Measurements from ENCODE around the gene PMVK. TPM values are rescaled to one million over a fixed set of nuclear protein-coding genes. Genes with fewer than 3 reads are reported as not detected.

The PMVK gene
- total and polyA plus RNA-seq, 10 of the 15 experiments (the other 5 are each of a cell fraction or from before 2014, with no cell fraction given): 6.0 to 121 (median 49.4) TPM

- TF ChIP-seq, protein P1, sequence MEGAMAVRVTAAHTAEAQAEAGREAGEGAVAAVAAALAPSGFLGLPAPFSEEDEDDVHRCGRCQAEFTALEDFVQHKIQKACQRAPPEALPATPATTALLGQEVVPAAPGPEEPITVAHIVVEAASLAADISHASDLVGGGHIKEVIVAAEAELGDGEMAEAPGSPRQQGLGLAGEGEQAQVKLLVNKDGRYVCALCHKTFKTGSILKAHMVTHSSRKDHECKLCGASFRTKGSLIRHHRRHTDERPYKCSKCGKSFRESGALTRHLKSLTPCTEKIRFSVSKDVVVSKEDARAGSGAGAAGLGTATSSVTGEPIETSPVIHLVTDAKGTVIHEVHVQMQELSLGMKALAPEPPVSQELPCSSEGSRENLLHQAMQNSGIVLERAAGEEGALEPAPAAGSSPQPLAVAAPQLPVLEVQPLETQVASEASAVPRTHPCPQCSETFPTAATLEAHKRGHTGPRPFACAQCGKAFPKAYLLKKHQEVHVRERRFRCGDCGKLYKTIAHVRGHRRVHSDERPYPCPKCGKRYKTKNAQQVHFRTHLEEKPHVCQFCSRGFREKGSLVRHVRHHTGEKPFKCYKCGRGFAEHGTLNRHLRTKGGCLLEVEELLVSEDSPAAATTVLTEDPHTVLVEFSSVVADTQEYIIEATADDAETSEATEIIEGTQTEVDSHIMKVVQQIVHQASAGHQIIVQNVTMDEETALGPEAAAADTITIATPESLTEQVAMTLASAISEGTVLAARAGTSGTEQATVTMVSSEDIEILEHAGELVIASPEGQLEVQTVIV (IDR thresholded peaks at IDR 0.05; ENCODE audit: borderline replicate concordance, partially characterized antibody): peak; percentile 64
- TF ChIP-seq RBBP5 (conservative IDR thresholded peaks at IDR 0.05): no peak
- TF ChIP-seq PAX5 (IDR thresholded peaks at IDR 0.05; ENCODE audit: borderline replicate concordance, low read depth, low read length): no peak
- TF ChIP-seq, protein P2, sequence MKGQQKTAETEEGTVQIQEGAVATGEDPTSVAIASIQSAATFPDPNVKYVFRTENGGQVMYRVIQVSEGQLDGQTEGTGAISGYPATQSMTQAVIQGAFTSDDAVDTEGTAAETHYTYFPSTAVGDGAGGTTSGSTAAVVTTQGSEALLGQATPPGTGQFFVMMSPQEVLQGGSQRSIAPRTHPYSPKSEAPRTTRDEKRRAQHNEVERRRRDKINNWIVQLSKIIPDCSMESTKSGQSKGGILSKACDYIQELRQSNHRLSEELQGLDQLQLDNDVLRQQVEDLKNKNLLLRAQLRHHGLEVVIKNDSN (IDR thresholded peaks at IDR 0.05; ENCODE audit: borderline replicate concordance, extremely low read length, insufficient read depth, low read depth, low read length): no peak
- TF ChIP-seq POLR2AphosphoS2 (IDR thresholded peaks at IDR 0.05; ENCODE audit: low read depth, low read length): peak; percentile 52; the same call in 1 of the 2 replicates
- TF ChIP-seq, protein P3, sequence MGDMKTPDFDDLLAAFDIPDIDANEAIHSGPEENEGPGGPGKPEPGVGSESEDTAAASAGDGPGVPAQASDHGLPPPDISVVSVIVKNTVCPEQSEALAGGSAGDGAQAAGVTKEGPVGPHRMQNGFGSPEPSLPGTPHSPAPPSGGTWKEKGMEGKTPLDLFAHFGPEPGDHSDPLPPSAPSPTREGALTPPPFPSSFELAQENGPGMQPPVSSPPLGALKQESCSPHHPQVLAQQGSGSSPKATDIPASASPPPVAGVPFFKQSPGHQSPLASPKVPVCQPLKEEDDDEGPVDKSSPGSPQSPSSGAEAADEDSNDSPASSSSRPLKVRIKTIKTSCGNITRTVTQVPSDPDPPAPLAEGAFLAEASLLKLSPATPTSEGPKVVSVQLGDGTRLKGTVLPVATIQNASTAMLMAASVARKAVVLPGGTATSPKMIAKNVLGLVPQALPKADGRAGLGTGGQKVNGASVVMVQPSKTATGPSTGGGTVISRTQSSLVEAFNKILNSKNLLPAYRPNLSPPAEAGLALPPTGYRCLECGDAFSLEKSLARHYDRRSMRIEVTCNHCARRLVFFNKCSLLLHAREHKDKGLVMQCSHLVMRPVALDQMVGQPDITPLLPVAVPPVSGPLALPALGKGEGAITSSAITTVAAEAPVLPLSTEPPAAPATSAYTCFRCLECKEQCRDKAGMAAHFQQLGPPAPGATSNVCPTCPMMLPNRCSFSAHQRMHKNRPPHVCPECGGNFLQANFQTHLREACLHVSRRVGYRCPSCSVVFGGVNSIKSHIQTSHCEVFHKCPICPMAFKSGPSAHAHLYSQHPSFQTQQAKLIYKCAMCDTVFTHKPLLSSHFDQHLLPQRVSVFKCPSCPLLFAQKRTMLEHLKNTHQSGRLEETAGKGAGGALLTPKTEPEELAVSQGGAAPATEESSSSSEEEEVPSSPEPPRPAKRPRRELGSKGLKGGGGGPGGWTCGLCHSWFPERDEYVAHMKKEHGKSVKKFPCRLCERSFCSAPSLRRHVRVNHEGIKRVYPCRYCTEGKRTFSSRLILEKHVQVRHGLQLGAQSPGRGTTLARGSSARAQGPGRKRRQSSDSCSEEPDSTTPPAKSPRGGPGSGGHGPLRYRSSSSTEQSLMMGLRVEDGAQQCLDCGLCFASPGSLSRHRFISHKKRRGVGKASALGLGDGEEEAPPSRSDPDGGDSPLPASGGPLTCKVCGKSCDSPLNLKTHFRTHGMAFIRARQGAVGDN (IDR thresholded peaks at IDR 0.05): no peak; the same call in none of the 2 replicates
- TF ChIP-seq ELK1 (IDR thresholded peaks at IDR 0.05; ENCODE audit: low read depth, low read length): peak; percentile 84
- TF ChIP-seq MLLT1 (IDR thresholded peaks at IDR 0.05): 0 out of 2 replicates have a peak, but pooled peaks have one; percentile 21
- TF ChIP-seq, protein P4, sequence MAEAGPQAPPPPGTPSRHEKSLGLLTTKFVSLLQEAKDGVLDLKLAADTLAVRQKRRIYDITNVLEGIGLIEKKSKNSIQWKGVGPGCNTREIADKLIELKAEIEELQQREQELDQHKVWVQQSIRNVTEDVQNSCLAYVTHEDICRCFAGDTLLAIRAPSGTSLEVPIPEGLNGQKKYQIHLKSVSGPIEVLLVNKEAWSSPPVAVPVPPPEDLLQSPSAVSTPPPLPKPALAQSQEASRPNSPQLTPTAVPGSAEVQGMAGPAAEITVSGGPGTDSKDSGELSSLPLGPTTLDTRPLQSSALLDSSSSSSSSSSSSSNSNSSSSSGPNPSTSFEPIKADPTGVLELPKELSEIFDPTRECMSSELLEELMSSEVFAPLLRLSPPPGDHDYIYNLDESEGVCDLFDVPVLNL (IDR thresholded peaks at IDR 0.05; ENCODE audit: low read depth, low read length): peak; percentile 99
- TF ChIP-seq ZNF207 (IDR thresholded peaks at IDR 0.05; ENCODE audit: borderline replicate concordance): peak; percentile 76; the same call in 1 of the 2 replicates
- TF ChIP-seq, protein P5, sequence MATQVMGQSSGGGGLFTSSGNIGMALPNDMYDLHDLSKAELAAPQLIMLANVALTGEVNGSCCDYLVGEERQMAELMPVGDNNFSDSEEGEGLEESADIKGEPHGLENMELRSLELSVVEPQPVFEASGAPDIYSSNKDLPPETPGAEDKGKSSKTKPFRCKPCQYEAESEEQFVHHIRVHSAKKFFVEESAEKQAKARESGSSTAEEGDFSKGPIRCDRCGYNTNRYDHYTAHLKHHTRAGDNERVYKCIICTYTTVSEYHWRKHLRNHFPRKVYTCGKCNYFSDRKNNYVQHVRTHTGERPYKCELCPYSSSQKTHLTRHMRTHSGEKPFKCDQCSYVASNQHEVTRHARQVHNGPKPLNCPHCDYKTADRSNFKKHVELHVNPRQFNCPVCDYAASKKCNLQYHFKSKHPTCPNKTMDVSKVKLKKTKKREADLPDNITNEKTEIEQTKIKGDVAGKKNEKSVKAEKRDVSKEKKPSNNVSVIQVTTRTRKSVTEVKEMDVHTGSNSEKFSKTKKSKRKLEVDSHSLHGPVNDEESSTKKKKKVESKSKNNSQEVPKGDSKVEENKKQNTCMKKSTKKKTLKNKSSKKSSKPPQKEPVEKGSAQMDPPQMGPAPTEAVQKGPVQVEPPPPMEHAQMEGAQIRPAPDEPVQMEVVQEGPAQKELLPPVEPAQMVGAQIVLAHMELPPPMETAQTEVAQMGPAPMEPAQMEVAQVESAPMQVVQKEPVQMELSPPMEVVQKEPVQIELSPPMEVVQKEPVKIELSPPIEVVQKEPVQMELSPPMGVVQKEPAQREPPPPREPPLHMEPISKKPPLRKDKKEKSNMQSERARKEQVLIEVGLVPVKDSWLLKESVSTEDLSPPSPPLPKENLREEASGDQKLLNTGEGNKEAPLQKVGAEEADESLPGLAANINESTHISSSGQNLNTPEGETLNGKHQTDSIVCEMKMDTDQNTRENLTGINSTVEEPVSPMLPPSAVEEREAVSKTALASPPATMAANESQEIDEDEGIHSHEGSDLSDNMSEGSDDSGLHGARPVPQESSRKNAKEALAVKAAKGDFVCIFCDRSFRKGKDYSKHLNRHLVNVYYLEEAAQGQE (IDR thresholded peaks at IDR 0.05; ENCODE audit: low read depth, low read length): no peak
- TF ChIP-seq ZNF622 (IDR thresholded peaks at IDR 0.05): no peak
Observed at GRCh38 chr1:154974102-154974807, 37.7 kb upstream of the PMVK start, which contains the start of gene CKS1B (continued).
